Peyer's patch (tissue), 4 donors: ENCODE data around the gene TPCN2.

Experiments
- POLR2A ChIP-seq, 2 donors: fragments of 450-650 bp; IDR thresholded peaks; one replicate each; pipeline ENCODE4 v1.5.1; 2017; ENCODE audit warnings: antibody characterized with exemption in 2 of 2, mild to moderate bottlenecking in 2 of 2, moderate library complexity in 2 of 2
- TF ChIP-seq, protein P1 (sequence below), 6 experiments: fragments of 450-650 bp in 4 of 6; fragments of 200-600 bp in 2 of 6; sonication (generic) in 1 of 6; IDR thresholded peaks; one replicate each; pipeline ENCODE4 v1.5.1; 2017 to 2019; ENCODE audit warnings: antibody characterized with exemption in 6 of 6, mild to moderate bottlenecking in 3 of 6, moderate library complexity in 1 of 6

DNA sequence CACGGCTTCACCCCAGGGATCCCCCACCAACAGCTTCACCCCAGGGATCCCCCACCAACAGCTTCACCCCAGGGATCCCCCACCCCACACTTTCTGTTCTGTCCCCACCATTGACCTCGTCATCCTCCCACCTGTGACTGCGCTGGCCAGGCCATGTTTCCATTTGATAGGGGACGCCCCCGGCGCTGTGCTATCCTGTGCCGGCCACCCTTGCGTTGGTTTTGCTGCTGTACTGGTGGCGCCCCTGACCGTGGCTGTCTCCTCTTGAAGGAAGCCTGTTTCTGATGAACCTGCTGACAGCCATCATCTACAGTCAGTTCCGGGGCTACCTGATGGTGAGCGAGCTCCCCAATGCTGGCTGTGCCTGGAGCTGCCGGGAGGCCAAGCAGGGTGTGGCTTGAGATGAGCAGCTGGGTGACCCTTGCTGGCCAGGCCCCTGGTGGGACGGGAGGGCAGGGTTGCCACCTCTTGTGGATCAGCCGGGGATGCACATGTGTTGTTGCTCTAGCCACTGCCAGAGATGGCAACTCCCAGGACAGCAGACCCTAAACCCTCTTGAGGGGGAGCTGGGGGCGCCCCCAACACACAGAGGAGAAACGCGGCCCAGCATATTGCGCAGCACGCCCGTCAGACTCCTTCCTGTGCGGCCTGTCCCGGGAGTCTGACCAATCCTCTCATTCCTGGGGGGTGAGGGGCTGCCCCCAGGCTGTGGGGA is 22.5 kb downstream of the TPCN2 start:
- TF ChIP-seq, protein P1, sequence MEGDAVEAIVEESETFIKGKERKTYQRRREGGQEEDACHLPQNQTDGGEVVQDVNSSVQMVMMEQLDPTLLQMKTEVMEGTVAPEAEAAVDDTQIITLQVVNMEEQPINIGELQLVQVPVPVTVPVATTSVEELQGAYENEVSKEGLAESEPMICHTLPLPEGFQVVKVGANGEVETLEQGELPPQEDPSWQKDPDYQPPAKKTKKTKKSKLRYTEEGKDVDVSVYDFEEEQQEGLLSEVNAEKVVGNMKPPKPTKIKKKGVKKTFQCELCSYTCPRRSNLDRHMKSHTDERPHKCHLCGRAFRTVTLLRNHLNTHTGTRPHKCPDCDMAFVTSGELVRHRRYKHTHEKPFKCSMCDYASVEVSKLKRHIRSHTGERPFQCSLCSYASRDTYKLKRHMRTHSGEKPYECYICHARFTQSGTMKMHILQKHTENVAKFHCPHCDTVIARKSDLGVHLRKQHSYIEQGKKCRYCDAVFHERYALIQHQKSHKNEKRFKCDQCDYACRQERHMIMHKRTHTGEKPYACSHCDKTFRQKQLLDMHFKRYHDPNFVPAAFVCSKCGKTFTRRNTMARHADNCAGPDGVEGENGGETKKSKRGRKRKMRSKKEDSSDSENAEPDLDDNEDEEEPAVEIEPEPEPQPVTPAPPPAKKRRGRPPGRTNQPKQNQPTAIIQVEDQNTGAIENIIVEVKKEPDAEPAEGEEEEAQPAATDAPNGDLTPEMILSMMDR (IDR thresholded peaks at IDR 0.05), result no peak
- no peak for TF ChIP-seq POLR2A (IDR thresholded peaks at IDR 0.05)
